Measurements from ENCODE around the gene ACOX1.

DNA sequence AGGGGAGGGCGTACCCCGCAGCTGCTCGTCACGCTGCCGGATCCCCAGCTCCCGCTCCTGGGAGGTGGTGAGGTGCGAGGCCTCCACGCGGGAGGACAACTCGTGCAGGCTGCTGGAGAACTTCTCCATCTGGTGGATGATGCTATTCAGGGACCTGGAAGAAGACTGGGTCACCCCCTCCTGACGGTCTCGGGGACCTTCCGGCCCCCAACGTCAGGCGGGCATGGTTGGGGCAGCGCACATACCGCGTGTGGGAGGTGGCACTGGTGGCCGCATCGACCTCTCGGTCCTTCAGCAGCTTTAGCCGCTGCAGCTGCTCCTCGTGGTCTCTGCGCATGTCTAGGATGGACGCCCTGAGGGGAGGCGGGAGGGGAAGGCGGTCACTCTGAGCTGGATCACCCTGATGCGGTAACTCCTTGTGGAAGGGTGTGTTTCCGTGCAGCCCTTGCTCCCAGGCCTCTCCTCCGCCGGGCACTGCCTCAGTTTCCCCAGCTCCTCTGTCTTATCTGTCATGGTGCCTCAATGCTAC, 61.0 kb downstream of the ACOX1 start:
- TF ChIP-seq GATA3 (IDR thresholded peaks at IDR 0.05; ENCODE audit: low read depth, low read length), result no peak
- TF ChIP-seq GATA2 (IDR thresholded peaks at IDR 0.05; ENCODE audit: low read depth, low read length), result no peak
